ENCODE results near the gene ACSS2. TPM values are rescaled to one million over a fixed set of nuclear protein-coding genes. Genes with fewer than 3 reads are reported as not detected.

Gene ACSS2
- total and polyA plus RNA-seq, 8 donors, result 50.4 to 152 (median 58.7) TPM

DNA sequence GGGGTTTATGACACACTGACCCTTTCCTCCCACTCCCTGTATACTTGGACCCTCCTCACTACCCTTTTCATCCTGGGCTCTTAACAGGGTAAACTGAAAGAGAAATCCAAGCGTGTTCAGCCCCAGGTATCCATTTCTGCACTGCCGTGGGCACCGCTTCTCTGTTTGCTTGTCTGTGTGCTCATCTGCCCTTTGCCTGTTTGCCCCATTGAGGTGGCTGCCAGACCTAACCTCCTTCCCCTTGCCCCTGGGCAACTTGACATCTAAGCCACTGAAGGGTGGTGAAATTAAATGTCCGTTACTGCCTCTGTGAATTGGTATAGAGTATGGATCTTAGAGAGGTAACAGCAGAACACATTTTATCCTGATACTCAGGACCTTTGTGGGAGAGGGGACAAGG lies 38.7 kb downstream of the ACSS2 start:
- H3K4me1 ChIP-seq, result no peaks in the 10 kb centered on the region
- ATAC-seq, result no peak
- no peak for DNase-seq
- H3K4me3 ChIP-seq, result no peak overlapping the region
- intact Hi-C loops (cut with DNase I), result no loop called here
- TF ChIP-seq, protein P1, sequence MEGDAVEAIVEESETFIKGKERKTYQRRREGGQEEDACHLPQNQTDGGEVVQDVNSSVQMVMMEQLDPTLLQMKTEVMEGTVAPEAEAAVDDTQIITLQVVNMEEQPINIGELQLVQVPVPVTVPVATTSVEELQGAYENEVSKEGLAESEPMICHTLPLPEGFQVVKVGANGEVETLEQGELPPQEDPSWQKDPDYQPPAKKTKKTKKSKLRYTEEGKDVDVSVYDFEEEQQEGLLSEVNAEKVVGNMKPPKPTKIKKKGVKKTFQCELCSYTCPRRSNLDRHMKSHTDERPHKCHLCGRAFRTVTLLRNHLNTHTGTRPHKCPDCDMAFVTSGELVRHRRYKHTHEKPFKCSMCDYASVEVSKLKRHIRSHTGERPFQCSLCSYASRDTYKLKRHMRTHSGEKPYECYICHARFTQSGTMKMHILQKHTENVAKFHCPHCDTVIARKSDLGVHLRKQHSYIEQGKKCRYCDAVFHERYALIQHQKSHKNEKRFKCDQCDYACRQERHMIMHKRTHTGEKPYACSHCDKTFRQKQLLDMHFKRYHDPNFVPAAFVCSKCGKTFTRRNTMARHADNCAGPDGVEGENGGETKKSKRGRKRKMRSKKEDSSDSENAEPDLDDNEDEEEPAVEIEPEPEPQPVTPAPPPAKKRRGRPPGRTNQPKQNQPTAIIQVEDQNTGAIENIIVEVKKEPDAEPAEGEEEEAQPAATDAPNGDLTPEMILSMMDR (IDR thresholded peaks at IDR 0.05), result no peak
- peaks cover 0 to 59% of the 10 kb centered on the region in 2 donors for H3K36me3 ChIP-seq
- no peak overlapping the region for H3K27ac ChIP-seq
- H3K9me3 ChIP-seq, result no peaks in the 10 kb centered on the region
- H3K27me3 ChIP-seq, result no peaks in the 10 kb centered on the region

DNA sequence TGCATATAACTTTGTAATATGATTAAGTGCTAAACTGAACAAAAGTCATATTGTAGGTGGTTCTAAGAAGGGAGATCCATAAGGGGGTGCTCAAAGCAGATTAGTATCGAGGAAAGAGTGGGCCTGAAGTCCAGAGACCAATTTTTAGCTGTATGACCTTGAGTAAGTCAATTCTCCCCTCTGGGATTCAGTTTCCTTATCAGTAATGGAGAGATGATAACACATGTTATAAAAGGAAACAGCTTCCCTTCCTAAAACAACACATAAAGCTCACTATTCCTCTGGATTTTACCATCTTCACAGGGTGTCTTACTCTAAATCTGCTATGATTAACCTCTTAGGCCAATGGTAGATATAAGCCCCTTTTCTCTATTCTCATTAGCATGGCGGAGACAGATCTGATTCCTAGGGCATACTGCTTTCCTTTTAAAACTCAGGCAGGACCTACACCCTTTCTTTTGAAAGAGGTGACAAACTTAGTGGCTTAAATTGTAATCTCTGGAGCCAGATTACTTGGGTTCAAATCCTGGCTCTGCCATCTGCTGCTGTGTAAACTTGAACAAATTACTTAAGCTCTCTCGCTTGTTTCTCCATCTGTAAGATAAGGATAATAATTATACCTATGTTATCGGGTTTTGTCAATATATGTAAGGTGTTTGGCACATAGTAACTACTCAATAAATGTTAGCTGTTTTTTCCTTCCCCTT lies 39.5 kb downstream of the ACSS2 start:
- no peaks in the 10 kb centered on the region for H3K4me1 ChIP-seq
- peaks cover 0 to 67% of the 10 kb centered on the region in 2 donors for H3K36me3 ChIP-seq
- no peak overlapping the region for H3K4me3 ChIP-seq
- intact Hi-C loops (cut with DNase I), result no loop called here
- DNase-seq, result no peak
- no peaks in the 10 kb centered on the region for H3K9me3 ChIP-seq
- H3K27ac ChIP-seq, result no peak overlapping the region
- ATAC-seq, result no peak
- TF ChIP-seq, protein P1 (IDR thresholded peaks at IDR 0.05), result no peak
- H3K27me3 ChIP-seq, result no peaks in the 10 kb centered on the region

DNA sequence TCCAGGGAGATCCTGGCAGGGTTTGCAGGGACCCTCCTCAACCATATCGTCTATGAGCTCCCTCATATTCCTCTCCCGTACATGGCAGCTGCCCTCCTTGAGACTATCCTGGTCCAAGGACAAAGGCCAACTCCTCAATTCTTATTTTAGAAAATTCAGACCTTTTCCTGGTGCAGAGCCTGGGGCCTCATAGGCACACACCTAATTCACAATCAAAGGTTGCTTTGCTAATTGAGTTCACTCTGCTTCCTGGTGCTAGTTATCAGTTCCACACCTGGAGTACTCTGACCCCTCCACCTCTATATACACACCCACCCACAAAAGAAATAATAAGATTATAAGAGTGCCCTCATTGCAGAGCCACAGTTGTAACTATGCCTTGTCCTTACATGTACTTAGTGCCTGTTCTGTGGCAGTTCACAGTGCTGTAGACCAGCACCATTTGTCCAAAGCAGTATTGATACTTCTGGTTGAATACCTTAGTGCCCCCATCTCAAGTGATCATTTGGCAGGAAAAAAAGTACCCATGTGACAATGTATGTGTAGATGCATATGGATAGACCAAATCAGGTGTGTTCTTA lies 40.5 kb downstream of the ACSS2 start:
- Histone ChIP-seq H3K4me1 (peaks cover 0 to 7% of the 10 kb centered on the region in 2 donors), H3K4me3 (no peak overlapping the region), H3K27me3 (no peaks in the 10 kb centered on the region), H3K27ac (no peak overlapping the region), H3K36me3 (peaks cover 0 to 76% of the 10 kb centered on the region in 2 donors), H3K9me3 (no peaks in the 10 kb centered on the region)
- DNase-seq (no peak), ATAC-seq (no peak)
- intact Hi-C loops (cut with DNase I), result no loop called here
- TF ChIP-seq, protein P1 (IDR thresholded peaks at IDR 0.05), result no peak

DNA sequence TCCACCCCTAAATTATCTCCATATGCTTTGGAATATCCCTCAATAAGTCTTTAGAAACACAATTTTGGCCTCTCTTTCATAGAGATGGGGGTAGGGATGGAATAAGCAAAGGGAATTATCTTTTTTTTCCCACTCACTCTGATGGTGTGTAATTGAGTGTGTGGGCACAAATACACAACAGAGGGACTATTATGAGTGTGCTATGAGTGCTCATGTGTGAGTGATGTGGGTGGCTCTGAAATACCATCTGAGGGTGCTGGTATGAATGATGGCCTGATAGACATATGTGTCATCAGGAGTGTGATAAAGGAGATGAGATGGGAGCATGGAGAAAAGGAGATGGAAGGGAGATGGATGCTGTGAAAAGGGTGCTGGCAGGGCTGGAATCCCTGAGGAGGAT lies 43.6 kb downstream of the ACSS2 start:
- no peak for DNase-seq
- Histone ChIP-seq H3K36me3 (peaks cover 0 to 89% of the 10 kb centered on the region in 2 donors), H3K9me3 (no peaks in the 10 kb centered on the region), H3K4me1 (peaks cover 0 to 20% of the 10 kb centered on the region in 2 donors), H3K27ac (no peak overlapping the region), H3K4me3 (no peak overlapping the region), H3K27me3 (no peaks in the 10 kb centered on the region)
- ATAC-seq, result no peak
- TF ChIP-seq, protein P1 (IDR thresholded peaks at IDR 0.05), result no peak
- intact Hi-C loops (cut with DNase I), result no loop called here

DNA sequence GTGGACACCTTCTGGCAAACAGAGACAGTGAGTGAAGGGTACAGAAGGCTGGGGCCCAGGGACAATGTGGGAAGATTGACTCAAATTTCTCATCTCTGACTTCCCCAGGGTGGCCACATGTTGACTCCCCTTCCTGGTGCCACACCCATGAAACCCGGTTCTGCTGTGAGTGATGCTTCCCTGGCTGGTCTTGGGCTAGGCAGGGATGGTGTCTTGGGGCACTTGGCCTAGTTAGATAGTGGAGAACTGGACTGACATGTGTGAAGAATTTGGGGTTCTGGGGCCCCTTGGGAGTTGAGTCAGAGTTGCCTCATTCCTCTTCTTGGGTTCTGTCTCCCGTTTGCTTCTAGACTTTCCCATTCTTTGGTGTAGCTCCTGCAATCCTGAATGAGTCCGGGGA lies 45.0 kb downstream of the ACSS2 start:
- intact Hi-C loops (cut with DNase I), result no loop called here
- Histone ChIP-seq H3K36me3 (peaks cover 0 to 95% of the 10 kb centered on the region in 2 donors), H3K27ac (peak overlapping the region in 1 of 2 donors; percentile 35), H3K4me1 (peaks cover 0 to 20% of the 10 kb centered on the region in 2 donors), H3K27me3 (no peaks in the 10 kb centered on the region), H3K4me3 (no peak overlapping the region), H3K9me3 (no peaks in the 10 kb centered on the region)
- DNase-seq (no peak), ATAC-seq (no peak)
- TF ChIP-seq, protein P1 (IDR thresholded peaks at IDR 0.05), result no peak

Data from left lung (tissue), 10 donors.